ENCODE results near the gene SLC46A3.

The SLC46A3 gene

DNA sequence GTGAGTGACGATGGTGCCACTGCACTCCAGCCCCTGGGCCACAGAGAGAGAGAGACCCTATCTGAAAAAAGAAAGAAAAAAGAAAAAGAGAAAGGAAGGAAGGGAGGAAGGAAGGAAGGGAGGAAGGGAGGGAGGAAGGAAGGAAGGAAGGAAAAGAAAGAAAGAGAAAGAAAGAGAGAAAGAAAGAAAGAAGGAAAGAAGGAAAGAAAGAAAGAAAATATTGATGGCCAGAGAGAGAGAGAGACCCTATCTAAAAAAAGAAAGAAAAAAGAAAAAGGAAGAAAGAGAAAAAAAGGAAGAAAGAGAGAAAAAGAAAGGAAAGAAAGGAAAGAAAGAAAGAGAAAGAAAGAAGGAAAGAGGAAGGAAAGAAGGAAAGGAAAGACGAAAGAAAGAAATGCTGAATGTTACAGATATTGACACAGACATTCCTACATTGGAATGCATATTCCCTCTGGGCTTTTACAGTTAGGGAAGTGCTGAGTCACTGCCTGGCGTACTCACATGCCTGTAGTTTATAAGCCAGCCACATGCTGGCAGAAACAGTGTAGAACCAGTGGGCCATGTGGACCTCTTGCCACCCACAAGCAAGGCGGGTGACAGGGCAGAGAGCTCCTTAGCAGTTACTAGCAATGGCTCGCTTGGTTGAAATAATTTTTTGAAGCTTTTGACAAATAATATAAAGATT lies 34.6 kb upstream of the SLC46A3 start:
- DNase-seq (ENCODE audit: low read depth), result peak; percentile 89
- TF ChIP-seq, protein P1, sequence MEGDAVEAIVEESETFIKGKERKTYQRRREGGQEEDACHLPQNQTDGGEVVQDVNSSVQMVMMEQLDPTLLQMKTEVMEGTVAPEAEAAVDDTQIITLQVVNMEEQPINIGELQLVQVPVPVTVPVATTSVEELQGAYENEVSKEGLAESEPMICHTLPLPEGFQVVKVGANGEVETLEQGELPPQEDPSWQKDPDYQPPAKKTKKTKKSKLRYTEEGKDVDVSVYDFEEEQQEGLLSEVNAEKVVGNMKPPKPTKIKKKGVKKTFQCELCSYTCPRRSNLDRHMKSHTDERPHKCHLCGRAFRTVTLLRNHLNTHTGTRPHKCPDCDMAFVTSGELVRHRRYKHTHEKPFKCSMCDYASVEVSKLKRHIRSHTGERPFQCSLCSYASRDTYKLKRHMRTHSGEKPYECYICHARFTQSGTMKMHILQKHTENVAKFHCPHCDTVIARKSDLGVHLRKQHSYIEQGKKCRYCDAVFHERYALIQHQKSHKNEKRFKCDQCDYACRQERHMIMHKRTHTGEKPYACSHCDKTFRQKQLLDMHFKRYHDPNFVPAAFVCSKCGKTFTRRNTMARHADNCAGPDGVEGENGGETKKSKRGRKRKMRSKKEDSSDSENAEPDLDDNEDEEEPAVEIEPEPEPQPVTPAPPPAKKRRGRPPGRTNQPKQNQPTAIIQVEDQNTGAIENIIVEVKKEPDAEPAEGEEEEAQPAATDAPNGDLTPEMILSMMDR (IDR thresholded peaks at IDR 0.05; ENCODE audit: control insufficient read depth, insufficient read depth, low read depth, low read length, missing control alignments), result no peak
- H3K4me3 ChIP-seq (ENCODE audit: control insufficient read depth, low read depth, low read length), result no peak overlapping the region

DNA sequence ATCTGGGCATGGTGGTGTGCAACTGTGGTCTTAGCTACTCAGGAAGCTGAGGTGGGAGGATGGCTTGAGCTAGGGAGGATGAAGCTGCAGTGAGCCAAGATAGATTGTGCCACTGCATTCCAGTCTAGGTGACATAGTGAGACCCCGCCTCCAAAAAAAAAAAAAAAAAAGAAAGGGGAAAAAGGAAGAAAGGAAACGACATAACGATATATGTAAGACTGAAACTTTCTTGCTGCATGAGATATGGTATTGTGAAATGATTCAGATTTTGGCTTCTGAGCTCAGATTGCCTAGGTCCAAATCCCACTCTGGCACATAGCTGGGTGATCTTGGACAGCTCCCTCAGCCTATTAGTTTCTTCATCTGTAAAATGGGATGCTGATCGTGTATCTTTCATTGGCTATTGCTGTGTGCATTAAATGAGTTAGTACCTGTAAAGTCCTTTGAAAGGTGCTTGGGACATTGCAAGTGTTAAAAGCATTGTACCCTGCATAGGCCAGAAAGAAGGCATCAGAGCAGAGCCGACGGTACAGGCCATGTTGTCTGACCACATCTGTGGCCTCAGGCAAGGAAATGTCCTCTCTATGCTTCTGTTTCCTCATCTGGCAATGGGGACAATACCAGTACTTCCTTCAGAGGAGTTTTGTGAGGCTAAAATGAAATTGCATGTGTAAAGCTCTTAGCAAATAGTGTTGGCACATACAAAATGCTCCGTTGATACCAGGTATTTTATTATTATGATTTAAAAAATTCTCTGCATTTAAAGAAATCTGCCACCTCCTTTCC lies 32.6 kb upstream of the SLC46A3 start:
- DNase-seq (ENCODE audit: low read depth), result no peak
- no peak overlapping the region for H3K4me3 ChIP-seq (ENCODE audit: control insufficient read depth, low read depth, low read length)
- TF ChIP-seq, protein P1 (IDR thresholded peaks at IDR 0.05; ENCODE audit: control insufficient read depth, insufficient read depth, low read depth, low read length, missing control alignments), result no peak

DNA sequence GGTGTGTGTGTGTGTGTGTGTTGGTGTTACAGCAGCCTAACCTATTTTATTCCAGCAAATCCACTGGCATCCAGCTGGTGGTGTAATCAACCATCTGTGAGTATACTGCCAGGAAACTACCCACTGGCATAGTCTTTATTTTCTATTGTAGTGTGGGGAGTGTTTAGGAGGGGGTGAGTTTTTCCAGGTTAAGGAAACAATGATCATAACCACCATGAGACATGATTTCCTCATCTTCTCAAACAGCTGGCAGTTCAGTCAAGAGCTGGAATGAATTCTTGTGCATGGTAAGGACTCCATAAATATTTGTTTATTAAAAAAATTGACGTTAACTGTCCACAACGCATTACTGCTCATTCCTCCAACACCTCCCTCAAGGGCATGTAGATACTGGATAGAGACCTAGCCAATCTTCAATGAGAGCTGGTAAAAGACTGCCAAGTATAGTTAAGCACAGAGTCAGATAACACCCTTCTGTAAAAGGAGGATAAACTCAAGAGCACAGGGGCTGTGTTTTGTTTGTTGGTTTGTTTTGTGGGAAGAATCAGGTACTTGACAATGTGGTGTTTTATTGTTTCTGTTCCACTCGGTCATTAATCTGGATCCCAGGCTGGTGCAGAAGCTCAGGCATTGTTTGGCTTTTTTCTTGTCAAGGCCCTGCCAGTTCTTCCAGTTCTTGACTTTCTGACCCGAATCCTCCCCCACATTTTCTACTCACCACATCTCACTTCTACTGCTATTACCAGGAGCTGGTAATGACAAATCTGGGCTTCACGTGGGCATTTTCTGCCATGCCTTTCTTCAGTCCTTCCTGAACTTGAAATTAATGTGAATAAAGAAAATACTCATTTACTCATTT lies 31.6 kb upstream of the SLC46A3 start:
- TF ChIP-seq, protein P1 (IDR thresholded peaks at IDR 0.05; ENCODE audit: control insufficient read depth, insufficient read depth, low read depth, low read length, missing control alignments), result no peak
- DNase-seq (ENCODE audit: low read depth), result no peak
- no peak overlapping the region for H3K4me3 ChIP-seq (ENCODE audit: control insufficient read depth, low read depth, low read length)

DNA sequence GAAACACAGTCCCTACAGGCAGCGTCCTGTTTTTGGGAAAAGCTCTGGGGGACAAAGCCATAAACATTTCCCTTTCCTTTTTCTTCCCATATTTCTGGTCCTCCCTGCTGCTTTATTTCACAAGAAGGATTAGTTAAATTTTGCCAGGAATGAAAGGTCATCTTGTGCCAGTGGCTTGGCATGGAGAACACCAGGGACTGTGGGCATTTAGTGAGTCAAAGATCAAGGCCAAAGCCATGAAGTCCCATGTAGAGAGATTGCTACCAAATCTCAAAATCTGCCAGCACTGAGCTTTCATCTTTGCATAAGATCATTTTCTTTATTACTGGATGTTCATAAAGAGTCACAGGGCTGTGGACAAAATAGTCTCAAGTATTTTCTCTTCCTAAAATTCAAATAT lies 29.1 kb upstream of the SLC46A3 start:
- TF ChIP-seq, protein P1 (IDR thresholded peaks at IDR 0.05; ENCODE audit: control insufficient read depth, insufficient read depth, low read depth, low read length, missing control alignments), result no peak
- no peak overlapping the region for H3K4me3 ChIP-seq (ENCODE audit: control insufficient read depth, low read depth, low read length)
- no peak for DNase-seq (ENCODE audit: low read depth)

DNA sequence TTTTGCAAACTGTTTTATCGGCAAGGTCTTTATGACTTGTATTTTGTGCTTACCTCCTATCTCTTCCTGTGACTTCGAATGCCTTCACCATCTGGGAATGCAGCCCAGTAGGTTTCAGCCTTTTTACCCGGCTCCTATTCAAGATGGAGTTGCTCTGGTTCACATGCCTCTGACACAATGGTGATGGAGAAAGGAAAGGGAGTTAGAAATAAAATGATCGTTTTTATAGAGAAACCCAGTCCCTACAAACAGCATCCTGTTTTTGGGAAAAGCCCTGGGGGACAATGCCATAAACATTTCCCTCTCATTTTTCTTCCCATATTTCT lies 27.5 kb upstream of the SLC46A3 start:
- TF ChIP-seq, protein P1 (IDR thresholded peaks at IDR 0.05; ENCODE audit: control insufficient read depth, insufficient read depth, low read depth, low read length, missing control alignments), result no peak
- no peak overlapping the region for H3K4me3 ChIP-seq (ENCODE audit: control insufficient read depth, low read depth, low read length)
- no peak for DNase-seq (ENCODE audit: low read depth)

DNA sequence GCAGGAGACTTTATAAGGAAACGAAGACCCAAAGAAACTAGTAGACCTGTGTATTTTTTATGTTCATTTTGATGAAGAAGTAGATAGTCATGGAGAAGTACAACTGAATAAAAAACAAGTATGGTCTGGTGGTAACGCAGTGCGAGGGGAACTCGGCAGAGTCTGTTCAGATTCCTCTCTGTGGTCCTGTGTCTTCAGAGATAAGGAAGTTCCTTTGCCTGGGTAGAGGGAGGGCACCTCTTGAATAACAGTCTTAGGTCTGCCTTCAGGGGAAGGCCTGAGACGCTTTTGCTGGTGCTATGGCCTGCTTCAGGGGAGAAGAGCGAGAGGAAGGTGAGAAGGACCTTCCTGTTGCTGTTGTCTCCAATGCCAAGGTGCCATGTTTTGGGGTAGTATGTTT lies 25.9 kb upstream of the SLC46A3 start:
- DNase-seq (ENCODE audit: low read depth), result no peak
- TF ChIP-seq, protein P1 (IDR thresholded peaks at IDR 0.05; ENCODE audit: control insufficient read depth, insufficient read depth, low read depth, low read length, missing control alignments), result no peak
- H3K4me3 ChIP-seq (ENCODE audit: control insufficient read depth, low read depth, low read length), result no peak overlapping the region
